ENCODE data around the gene FSTL5. TPM values are rescaled to one million over a fixed set of nuclear protein-coding genes. Genes with fewer than 3 reads are reported as not detected.

The FSTL5 gene
- total and polyA plus RNA-seq, 8 donors, result 0.08 to 1.9 (median 0.16) TPM

- no peaks in the 10 kb centered on the region for H3K9me3 ChIP-seq
- no peaks in the 10 kb centered on the region for H3K27me3 ChIP-seq
- ATAC-seq (no peak), FAIRE-seq (no peak), DNase-seq (no peak)
- no peaks in the 10 kb centered on the region for H3K36me3 ChIP-seq
- no peak overlapping the region for H3K27ac ChIP-seq
- H3K4me1 ChIP-seq, result no peaks in the 10 kb centered on the region
- intact Hi-C loops (cut with DNase I), result no loop called here
- TF ChIP-seq CTCF (IDR thresholded peaks at IDR 0.05), result no peak
- no peak overlapping the region for H3K4me3 ChIP-seq
These were observed 665.6 kb downstream of the FSTL5 start for GRCh38 chr4:161498155-161498554.

- Histone ChIP-seq H3K4me1 (peaks cover 0 to 4% (median 0%) of the 10 kb centered on the region in 3 donors), H3K36me3 (no peaks in the 10 kb centered on the region), H3K9me3 (no peaks in the 10 kb centered on the region), H3K27ac (no peak overlapping the region), H3K27me3 (no peaks in the 10 kb centered on the region), H3K4me3 (no peak overlapping the region)
- 75 to 95% methylated on average over 1 of the region's 1 CpG for WGBS, 2 donors
- DNase-seq, result no peak
- TF ChIP-seq CTCF (IDR thresholded peaks at IDR 0.05), result no peak
- FAIRE-seq, result no peak
- no peak for ATAC-seq
- intact Hi-C loops (cut with DNase I), result no loop called here
These were observed 677.3 kb downstream of the FSTL5 start for GRCh38 chr4:161486461-161486860.

GRCh38 chr4:161466316-161466715 is 697.5 kb downstream of the FSTL5 start:
- TF ChIP-seq CTCF (IDR thresholded peaks at IDR 0.05), result no peak
- WGBS, 2 donors, result 48 to 58% methylated on average over 4 of the region's 4 CpGs
- no peak for DNase-seq
- H3K27me3 ChIP-seq, result no peaks in the 10 kb centered on the region
- ATAC-seq, result no peak
- H3K27ac ChIP-seq, result no peak overlapping the region
- H3K9me3 ChIP-seq, result no peaks in the 10 kb centered on the region
- no peak overlapping the region for H3K4me3 ChIP-seq
- intact Hi-C loops (cut with DNase I), result no loop called here
- no peak for FAIRE-seq
- no peaks in the 10 kb centered on the region for H3K4me1 ChIP-seq
- no peaks in the 10 kb centered on the region for H3K36me3 ChIP-seq

- Histone ChIP-seq H3K4me1 (no peaks in the 10 kb centered on the region), H3K9me3 (no peaks in the 10 kb centered on the region), H3K27ac (no peak overlapping the region), H3K27me3 (no peaks in the 10 kb centered on the region), H3K36me3 (no peaks in the 10 kb centered on the region), H3K4me3 (no peak overlapping the region)
- WGBS, 2 donors, result 84 to 88% methylated on average over 2 of the region's 2 CpGs
- FAIRE-seq (no peak), ATAC-seq (no peak), DNase-seq (no peak)
- intact Hi-C loops (cut with DNase I), result no loop called here
- TF ChIP-seq CTCF (IDR thresholded peaks at IDR 0.05), result no peak
These were observed 700.4 kb downstream of the FSTL5 start for GRCh38 chr4:161463436-161463835.

GRCh38 chr4:161457906-161458305 is 705.9 kb downstream of the FSTL5 start:
- Histone ChIP-seq H3K4me3 (no peak overlapping the region), H3K27me3 (no peaks in the 10 kb centered on the region), H3K36me3 (no peaks in the 10 kb centered on the region), H3K4me1 (no peaks in the 10 kb centered on the region), H3K9me3 (no peaks in the 10 kb centered on the region), H3K27ac (no peak overlapping the region)
- intact Hi-C loops (cut with DNase I), result no loop called here
- no peak for TF ChIP-seq CTCF (IDR thresholded peaks at IDR 0.05)
- DNase-seq (no peak), FAIRE-seq (no peak), ATAC-seq (no peak)
- 79 to 91% methylated on average over 3 of the region's 3 CpGs for WGBS, 2 donors
